Hematopoietic multipotent progenitor cell treated with erythropoietin and hydrocortisone succinate and interleukin-3 and kit ligand, for 17 days (in vitro differentiated cells): ENCODE data around the gene SPAG9.
A peak's percentile ranks its signal among the peaks of the same experiment; 100 is the strongest.

ENCODE experiments used
- DNase-seq: peaks from one replicate; pipeline ENCODE4 v3.0.0-alpha.2; 2015; ENCODE audit warnings: low spot score

SPAG9 gene

DNA sequence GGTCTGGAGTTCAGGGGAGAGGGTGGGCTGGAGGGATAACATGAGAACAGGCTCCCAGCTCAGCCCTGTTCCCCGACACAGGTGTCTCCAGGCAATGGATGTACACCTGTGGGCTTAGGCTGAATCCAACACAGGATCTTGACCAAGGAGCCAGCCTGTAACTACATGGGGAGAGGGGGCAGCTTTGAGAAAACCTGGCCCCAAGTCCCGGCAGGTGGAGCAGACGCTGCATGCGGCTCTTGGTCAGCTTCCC lies 181.2 kb downstream of the SPAG9 start:
- DNase-seq = no peak

DNA sequence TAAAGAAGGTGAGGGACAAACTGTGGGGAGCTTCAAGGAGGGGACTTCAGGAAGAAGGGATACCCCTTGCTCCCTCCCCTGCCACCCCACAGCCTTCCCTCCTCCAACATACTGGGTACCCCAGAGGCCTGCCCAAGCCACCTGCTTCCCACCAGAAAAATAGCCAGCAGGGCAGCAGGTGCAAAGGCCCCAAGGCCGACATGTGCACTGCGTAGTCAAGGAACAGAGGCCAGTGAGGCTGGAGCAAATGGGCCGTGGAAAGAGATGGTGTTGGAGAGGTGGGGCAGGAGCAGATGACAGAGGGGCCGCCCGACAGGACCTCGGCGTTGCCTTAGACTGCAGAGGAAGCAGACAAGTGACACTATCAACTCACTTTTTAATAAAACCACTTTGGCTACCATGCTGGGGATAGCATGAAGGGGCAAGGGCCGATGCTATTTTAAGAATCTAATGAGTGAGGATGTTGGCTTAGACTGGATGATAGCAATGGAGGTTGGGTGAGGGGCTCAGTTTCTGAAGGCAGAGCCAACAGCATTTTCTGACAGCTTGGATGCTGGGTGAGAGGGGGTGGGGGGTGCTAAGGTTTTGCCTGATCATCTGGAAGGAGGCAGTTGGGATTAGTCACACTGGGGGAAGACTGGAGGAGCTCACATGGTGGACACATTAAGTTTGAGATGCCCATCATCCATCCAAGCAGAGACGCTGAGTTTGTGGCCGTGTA lies 181.7 kb downstream of the SPAG9 start:
- no peak for DNase-seq

DNA sequence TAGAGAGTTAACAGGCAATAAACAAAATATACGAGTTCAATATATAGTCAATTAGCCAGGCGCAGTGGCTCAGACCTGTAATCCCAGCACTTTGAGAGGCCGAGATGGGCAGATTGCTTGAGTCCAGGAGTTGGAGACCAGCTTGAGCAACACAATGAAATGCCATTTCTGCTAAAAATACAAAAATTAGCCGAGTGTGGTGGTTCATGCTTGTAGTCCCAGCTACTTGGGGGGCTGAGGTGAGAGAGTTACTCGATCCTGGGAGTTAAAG lies 184.7 kb downstream of the SPAG9 start:
- DNase-seq = no peak

DNA sequence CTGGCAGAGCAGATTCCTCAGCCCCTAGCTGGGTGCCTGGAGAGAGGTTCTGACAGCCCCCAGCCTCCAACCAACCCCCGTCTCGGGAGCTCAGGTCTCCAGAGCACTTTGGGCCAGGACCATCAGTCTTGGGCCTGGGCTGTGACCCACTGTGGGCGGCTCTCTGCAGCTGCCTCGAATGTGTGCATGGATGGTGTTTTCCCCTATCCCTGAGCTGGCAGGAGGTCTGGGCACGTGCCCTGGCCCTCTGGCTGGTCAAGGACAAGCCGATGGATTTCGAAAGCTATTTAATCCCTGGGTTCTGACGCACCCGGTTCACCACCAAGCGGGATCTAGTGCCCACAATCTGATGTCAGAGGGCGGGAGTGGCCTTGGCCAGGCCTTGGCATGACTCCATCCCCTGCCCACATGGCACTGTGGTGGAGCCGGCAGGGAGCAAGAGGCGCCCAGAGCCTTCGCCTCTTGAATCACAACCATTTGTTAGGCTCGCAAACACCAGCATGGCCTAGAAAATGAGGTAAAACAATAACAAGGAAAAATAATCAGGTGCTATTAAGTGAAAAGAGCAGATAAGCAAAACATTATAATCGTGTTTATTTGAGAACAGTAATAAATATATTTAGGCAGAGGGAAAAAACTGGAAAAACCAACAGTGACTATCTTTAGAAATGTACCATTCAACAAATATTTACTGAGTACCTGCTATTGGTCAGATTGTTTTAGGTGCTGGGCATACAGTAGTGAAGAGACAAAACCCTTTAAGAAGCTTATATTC lies 185.3 kb downstream of the SPAG9 start:
- DNase-seq = peak; percentile 34

DNA sequence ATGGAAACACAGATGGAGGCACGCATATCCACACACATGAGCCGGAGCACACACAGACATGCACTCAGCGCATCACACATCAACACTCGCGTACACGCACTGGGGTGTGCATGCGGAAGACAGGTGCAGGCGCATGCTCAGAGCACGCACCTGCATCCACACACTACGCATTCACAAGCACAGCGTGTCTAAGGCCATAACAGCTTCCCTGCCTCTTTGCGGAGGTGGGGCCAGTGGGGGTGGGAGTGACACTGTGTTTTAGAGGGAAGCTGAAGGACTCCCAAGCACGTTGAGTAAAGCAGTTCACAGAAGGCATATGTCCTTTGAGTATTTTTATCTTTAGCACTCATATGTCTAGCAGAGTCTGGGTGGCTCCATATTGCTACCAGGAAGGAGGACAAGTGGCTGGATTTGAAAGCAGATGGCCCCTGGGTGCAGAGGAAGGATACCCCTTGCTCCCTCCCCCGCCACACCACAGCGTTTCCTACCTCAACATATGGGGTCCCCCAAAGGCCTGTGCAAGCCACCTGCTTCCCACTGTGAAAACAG lies 185.9 kb downstream of the SPAG9 start:
- DNase-seq = no peak

DNA sequence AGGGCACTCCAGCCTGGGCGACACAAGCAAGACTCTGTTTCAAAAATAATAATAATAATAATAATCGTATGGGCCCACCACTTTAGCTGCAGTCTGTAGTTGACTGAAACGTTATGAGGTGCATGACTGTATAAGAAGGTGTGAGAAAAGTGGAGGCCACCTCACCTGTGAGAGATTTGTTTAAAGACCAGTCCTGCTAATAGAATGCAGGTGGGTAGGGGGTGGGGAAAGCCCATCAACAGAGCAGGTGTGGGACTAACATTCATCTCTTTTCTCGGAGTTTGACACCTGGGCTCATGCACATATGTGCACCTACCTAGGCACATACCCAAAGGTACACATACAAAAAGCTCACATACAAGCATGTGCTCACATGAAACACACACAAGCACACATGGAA lies 186.5 kb downstream of the SPAG9 start:
- DNase-seq = no peak

DNA sequence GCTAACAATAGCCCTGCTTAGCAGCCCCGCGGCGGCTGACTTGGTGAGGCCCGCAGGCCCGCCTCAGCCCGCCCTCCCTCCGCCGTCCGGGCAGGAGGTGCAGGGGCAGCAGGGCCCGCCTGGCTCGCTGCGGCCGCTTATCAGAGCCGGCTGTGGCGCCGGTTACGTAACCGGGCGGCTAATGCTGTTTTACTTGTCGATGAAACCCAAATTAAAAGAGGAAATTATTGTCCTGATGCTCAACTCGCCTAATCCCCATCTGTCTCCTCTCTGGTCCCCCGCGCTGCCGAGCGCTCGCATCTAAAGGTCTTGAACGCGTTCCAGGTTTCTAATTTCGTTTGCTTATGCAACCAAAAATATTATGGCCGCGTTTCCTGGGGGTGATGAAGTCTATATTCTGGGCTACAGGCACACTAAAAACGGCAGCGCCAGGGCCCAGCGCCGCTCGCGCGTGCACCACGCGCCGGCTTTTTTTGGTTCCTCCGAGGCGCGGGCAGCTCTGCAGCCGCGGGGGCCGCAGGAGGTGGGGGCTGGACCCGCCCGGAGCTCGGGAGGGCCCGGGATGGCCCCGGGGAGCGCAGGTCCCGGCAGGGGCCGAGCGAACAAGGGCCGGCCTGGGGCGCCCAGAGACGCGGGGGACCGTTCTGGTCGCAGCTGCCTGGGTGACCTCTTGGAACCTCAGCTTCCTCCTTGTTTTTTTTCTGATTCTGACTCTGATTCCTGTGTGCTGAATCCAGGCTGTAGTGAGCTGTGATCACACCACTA lies 189.3 kb downstream of the SPAG9 start:
- peak; percentile 30 for DNase-seq

DNA sequence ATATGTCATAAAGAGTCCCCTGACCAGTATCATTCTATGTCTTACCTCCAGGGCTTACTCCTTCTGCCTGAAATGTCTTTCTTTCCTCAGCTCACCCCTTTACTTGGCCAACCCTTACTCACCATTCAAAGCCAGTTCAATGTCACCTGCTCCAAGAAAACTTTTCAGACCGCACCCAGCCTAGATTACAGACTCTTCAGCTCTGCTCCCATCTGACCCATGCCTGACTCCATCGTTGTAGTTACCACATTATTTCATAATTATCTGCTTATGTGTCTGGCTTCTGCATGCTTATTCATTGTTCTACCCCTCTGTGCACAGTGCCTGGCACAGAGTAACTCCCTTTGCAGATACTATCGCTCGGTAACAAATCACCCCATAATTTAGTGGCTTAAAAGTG lies 192.0 kb downstream of the SPAG9 start:
- no peak for DNase-seq

DNA sequence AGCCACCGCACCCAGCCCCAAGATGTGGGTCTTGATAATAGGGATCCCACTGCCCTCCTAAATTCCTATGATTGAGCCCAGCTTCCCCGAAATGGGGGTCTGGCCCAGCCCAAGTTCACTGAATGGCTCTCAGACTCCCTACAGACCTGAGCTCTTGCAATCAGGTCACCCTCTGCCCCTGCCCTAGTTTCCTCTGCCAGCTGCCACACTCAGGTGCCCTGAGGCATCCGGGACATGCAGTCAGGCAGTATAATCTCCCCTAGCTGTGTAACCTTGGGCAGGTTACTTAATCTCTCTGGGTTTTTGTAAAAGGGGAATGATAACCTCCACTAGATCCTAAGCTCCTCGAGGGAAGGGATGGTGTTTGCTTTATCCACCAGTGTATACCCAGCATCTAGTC lies 193.4 kb downstream of the SPAG9 start:
- no peak for DNase-seq

DNA sequence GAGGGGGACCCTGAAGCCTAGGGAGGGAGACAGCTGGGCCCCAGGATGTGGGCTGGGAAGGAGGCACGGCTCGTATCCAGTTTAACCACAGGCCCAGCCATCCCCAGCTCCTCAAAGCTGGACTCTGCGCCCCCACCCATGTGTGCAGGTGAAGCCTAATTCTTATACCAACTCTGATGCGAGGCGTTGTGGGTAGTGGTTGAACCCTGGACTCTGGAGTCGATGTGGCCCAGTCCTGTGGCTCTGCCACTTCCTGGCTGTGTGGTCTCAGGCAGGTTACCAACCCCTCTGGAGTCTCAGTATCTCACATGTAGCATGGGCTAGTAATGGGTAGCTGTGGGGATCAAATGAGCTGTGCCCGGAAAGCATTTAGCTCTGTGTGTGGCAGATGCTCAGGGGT lies 194.1 kb downstream of the SPAG9 start:
- DNase-seq = no peak

DNA sequence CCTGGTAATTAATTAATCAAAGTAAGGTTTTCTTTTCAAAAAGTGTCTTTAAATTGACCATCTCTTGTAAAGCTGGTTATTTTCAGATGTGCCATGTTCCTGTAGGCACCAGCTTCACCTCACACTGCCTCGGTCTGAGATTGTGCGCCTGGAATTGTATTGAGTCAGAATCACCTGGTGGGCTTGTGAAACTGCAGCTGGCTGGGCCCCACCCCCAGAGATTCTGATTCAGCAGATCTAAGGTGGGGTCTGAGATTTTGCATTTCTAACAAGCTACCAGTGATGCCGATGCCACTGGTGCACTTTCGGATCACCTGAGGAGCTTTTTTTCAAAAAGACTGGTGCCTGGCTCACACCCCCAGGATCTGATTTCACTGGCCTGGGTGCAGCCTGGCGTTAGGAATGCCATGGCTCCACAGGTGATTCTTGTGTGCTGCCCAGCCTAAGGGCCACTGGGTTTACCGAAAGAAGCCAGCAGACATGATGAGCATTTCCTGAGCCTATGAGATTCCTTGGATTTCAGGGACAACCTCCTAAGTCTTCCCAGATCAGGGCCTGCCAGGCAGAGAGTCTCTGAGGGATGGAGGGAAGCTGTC lies 195.3 kb downstream of the SPAG9 start:
- no peak for DNase-seq

DNA sequence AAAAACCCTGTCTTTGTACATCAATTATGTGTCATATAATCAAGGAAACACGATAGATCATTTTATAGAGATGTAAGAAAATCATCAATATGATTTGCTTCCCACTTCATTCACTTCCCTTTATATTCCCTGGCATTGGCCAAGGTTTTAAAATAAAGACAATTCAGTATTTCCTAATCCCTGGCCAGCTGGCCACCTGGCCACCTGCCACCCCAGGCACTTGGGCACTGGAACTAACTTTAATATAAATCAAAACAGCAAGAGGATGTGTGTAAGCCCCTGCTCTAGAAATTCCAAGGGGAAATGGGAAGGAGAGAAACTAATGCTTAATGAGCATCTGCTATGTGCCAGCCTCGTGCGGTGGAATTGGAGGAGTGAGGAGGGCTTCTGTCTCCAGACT lies 195.9 kb downstream of the SPAG9 start:
- DNase-seq = no peak

DNA sequence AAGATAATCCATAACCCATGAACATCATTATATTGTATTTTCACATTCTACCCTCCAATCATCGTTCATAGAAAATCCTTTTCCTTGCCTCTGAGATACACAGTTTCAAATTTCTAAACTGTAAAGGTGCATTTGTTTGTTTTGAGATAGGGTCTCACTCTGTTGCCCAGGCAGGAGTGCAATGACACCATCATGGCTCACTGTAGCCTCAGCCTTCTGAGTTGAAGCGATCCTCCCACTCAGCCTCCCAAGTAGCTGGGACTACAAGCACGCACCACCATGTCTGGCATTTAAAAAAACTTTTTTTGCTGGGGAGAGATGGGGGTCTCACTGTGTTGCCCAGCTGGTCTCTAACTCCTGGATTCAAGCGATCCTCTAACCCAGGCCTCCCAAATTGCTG lies 196.4 kb downstream of the SPAG9 start:
- DNase-seq = no peak

DNA sequence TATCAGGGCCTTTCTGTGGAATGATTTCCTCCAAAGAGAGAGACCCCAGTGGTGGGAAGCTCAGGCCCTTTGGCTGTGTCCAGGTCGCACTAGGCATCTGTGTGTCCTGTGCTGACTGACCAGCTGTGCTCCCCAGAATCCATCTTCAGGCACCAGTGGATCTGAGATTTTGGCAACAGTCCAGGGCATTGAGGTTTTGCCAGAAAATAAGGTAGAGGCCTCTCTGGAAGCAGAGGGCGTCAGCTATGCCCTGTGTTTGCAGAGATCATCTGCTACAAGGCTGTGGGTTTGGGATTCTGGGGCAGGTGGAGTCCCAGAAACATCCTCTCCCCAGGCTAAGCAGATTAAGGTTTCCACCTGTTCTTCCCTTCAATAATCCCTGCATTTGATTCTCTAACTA lies 197.1 kb downstream of the SPAG9 start:
- peak; percentile 37 for DNase-seq

DNA sequence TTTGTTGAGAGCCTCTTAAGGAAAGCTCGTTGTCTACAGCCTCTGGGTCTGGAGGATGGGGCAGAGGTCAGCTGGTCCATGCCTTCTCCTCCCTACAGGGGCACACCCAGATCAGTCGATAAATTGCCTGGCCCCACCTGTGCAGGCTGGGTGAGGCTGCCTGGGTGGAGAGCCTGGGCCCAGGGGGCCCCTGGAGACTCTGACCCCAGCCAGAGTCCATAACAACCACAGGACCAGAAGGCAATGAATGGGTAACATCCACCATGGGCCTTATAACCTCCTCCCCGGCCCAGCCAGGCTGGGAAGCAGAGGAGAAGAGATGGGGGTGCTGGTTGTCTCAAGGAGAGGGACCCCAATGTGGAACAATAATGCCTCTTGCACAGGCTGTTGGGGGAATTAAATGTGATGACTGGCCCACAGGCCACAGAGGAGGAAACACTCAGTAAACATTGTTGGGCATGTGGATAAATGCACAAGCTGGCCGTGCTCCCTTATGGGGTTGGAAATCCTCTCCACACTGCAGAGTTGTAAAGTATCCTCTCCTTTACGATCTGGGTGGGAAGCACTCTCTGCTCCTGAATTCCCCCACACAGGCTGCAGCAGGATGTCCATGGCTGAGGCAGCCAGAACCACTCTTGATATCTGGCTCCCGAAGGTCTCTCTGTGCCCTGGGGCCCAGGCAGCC lies 197.8 kb downstream of the SPAG9 start:
- DNase-seq = no peak

DNA sequence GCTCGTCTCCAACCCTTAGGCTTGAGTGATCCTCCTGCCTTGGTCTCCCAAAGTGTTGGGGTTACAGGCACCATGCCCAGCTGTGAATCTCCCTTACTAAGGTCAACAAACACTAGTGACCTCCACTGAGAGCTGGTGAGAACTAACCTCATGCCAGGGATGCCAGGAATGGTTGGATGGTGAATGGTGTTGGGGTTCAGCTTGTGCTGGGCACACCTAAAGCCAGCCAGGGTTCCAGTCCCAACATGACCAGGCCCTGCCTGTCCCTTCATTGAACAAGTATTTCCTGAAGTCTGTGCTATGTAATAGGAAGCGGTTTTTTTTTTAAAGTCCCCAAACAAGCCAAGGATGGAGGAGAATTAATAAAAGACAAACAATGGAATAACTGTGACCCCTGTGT lies 198.6 kb downstream of the SPAG9 start:
- no peak for DNase-seq

DNA sequence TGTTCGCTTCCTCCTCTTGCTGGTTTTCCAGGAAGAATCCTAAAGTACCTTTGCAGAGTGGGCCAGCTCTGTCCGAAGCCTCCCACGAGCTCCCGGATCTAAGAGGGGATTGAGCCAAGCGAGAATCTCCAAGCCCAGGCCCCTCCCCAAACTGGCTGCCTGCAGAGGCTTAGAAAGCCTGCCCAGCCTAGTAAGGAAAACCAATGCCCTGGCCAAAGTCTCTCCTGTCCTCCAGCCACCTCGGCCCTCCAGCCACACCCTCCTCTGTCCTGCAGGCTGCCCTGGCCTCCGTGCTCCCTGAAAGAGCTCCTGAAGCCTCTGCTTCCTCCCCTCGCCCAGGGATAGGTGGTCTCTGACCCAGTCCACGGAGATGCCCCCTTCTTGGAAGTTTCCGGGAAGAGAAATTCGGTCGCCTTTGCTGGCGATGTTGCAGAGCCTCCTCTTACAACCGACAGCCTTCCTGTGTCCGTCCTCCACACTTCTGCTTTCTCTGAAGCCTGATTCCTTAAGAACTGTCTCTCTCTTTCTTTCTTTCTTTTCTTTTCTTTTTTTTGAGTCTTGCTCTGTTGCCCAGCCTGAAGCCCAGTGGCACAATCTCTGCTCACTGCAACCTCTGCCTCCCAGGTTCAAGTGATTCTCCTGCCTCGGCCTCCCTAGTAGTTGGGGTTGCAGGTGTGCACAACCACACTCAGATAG lies 199.6 kb downstream of the SPAG9 start:
- DNase-seq = no peak

DNA sequence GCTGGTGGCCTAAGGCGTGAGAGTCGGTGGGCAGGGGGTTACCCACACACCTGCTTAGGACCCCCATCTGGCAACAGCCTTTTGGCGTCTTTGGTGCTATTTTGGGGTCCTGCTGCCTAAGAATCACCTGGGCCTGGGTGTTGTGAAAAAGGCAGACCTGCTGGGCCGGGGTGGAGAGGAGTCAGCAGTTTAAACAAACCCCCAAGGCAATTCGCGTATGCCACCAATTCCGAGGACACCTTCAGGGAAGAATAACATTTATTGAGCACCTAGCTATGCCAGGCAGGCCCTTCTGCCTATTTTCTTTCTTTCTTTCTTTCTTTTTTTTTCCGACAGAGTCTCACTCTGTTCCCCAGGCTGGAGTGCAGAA lies 200.6 kb downstream of the SPAG9 start:
- DNase-seq = no peak

DNA sequence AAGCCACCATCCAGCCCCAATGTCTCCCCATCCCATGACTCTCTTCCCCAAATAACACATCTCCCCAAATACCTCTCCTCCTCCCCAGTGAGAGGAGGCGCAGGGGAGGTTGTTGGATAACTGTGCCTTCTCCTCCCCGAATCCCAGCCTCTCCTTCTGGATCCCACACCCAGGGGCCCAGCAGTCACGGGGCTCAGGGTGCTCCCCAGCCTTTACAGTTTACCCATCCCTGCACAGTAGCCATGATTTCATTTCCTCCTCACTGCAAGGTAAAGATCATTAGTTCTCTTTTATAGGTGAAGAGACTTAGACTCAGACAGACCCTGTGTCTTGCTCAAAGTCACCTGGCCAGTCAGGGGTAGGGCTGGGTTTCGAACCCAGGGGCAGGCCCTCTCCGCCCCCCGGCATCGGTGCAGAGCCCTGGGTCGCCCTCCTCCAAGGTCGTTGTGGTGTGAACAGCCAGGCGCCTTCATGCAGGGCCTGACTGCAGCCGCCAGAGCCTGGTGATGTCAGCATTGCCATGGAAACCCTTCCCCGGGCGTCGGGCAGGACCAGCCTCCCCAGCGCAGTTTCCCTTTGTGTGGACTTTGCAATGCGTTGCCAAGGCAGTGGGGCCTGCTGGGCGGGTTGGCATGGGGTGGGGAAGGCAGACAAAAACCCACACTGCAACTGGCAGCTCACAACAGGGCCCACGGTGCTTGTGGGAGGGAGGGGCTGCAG lies 201.2 kb downstream of the SPAG9 start:
- DNase-seq = no peak

DNA sequence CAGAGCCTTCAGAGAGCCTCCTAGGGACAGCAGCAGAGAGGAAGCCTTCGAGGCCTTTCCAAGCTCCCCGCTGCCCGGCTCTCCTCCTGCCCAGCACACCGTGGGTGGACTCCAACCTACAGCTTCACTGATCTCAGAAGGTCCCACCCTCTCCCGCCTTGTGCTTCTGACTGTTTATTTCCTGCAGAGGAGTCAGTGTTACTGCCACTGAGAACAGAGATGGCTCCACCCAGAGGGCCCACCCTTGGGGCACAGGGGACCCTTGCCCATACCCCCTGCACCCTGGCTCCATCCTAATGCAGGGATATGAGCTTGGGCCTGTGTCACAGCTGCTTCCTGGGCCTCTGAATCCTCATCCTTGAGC lies 201.8 kb downstream of the SPAG9 start:
- no peak for DNase-seq
